ES-I3 (cell line): ENCODE data around the gene MAGI2.

ENCODE experiments used
- H3K36me3 ChIP-seq: 2 replicates; pipeline ENCODE4 v1.6.1; 2013; ENCODE audit warnings: mild to moderate bottlenecking, low read length, control low read depth, moderate library complexity; ENCODE audit not compliant: insufficient read depth
- H3K4me1 ChIP-seq: 2 replicates; pipeline ENCODE4 v1.6.1; 2013; ENCODE audit warnings: mild to moderate bottlenecking, control low read depth, low read length; ENCODE audit not compliant: insufficient read depth
- H3K9ac ChIP-seq: 2 replicates; pipeline ENCODE4 v1.6.1; 2013; ENCODE audit warnings: low read depth, mild to moderate bottlenecking, low read length, moderate library complexity
- H3K9me3 ChIP-seq: 2 replicates; pipeline ENCODE4 v1.6.1; 2013; ENCODE audit warnings: mild to moderate bottlenecking, low read length, moderate library complexity; ENCODE audit not compliant: control insufficient read depth, insufficient read depth

MAGI2 gene

GRCh38 chr7:78673272-78673671 lies 780.2 kb downstream of the MAGI2 start:
- Histone ChIP-seq H3K9me3 (no peaks in the 10 kb centered on the region), H3K9ac (no peak overlapping the region), H3K36me3 (no peaks in the 10 kb centered on the region; the same call in 1 of the 2 replicates), H3K4me1 (no peaks in the 10 kb centered on the region)

GRCh38 chr7:78662939-78663338 lies 790.5 kb downstream of the MAGI2 start:
- Histone ChIP-seq H3K9me3 (no peaks in the 10 kb centered on the region), H3K9ac (no peak overlapping the region), H3K36me3 (no peaks in the 10 kb centered on the region), H3K4me1 (no peaks in the 10 kb centered on the region)

- H3K9ac ChIP-seq: no peak overlapping the region
- H3K36me3 ChIP-seq: no peaks in the 10 kb centered on the region
- peaks cover 8% of the 10 kb centered on the region; the same call in 1 of the 2 replicates for H3K4me1 ChIP-seq
- no peaks in the 10 kb centered on the region for H3K9me3 ChIP-seq
Measured at GRCh38 chr7:78649976-78650375, 803.5 kb downstream of the MAGI2 start.

- H3K36me3 ChIP-seq: no peaks in the 10 kb centered on the region
- no peaks in the 10 kb centered on the region for H3K9me3 ChIP-seq
- H3K9ac ChIP-seq: no peak overlapping the region
- peaks cover 8% of the 10 kb centered on the region; the same call in 1 of the 2 replicates for H3K4me1 ChIP-seq
Measured at GRCh38 chr7:78649236-78649635, 804.2 kb downstream of the MAGI2 start.

DNA sequence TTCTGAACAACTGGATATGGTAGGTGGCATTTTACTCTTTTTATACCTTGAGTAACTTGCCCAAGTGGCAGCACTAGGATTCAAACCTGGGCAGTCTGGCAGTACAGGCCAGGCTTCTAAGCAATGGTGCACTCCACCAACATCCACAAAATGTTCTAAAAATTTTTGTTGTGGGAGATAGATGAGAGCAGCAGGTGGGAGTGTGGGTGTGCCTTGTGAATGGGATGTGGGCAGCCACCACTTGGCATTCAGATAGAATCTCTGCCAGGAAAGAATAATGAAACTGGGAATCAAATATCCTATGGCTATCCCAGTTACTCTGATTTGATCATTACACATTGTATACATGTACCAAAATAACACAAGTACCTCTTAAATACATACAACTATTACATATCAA lies 810.7 kb downstream of the MAGI2 start:
- H3K4me1 ChIP-seq: no peaks in the 10 kb centered on the region

GRCh38 chr7:78638364-78638763 lies 815.1 kb downstream of the MAGI2 start:
- Histone ChIP-seq H3K4me1 (peaks cover 7% of the 10 kb centered on the region; the same call in 1 of the 2 replicates), H3K9me3 (no peaks in the 10 kb centered on the region), H3K9ac (no peak overlapping the region), H3K36me3 (no peaks in the 10 kb centered on the region)

More for the DNA sequence above, 810.7 kb downstream of the MAGI2 start:
- Histone ChIP-seq H3K9me3 (no peaks in the 10 kb centered on the region), H3K36me3 (no peaks in the 10 kb centered on the region), H3K9ac (no peak overlapping the region)

GRCh38 chr7:78636727-78637126 lies 816.7 kb downstream of the MAGI2 start:
- Histone ChIP-seq H3K4me1 (peaks cover 7% of the 10 kb centered on the region; the same call in 1 of the 2 replicates), H3K36me3 (no peaks in the 10 kb centered on the region)

DNA sequence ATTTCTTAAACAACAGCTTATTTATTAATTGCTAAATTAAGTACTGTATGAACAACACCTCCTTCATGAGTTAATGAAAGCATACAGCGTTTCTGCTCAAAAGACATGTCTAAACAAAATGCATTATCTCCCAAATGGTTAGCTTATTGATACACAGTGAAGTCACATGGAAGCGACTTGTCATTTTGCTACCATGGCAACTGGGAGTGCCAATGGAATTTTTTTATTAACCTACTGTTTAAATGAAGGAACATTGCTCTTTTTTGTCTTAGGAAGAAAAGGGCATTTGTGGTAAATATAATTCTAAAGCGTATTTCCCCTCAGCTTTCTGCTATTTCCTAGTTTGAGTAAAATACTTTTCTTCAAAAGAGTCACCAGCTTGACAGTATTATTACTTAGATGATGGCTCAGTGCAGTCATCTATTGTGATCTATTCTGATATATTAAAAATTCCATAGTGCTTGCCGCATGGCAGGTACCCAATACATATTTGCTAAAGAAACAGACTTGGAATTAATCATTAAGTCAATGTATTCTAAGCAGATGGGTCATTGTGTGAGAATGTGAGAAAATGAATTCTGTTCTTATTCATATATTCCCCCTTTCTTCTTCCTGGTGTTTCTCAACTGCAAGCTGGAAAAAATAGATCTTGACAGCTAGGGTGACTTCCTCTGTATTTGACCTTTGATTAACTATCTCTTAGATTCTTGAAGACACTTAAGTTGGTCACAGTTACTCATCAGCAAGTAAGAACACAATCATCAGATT lies 818.3 kb downstream of the MAGI2 start:
- peaks cover 7% of the 10 kb centered on the region; the same call in 1 of the 2 replicates for H3K4me1 ChIP-seq

More at GRCh38 chr7:78636727-78637126, 816.7 kb downstream of the MAGI2 start:
- H3K9ac ChIP-seq: no peak overlapping the region; the same call in 1 of the 2 replicates
- no peaks in the 10 kb centered on the region for H3K9me3 ChIP-seq

GRCh38 chr7:78634093-78634492 lies 819.4 kb downstream of the MAGI2 start:
- Histone ChIP-seq H3K4me1 (peaks cover 7% of the 10 kb centered on the region; the same call in 1 of the 2 replicates), H3K9ac (no peak overlapping the region), H3K9me3 (no peaks in the 10 kb centered on the region), H3K36me3 (no peaks in the 10 kb centered on the region)

More for the DNA sequence above, 818.3 kb downstream of the MAGI2 start:
- H3K9ac ChIP-seq: no peak overlapping the region
- H3K36me3 ChIP-seq: no peaks in the 10 kb centered on the region
- H3K9me3 ChIP-seq: no peaks in the 10 kb centered on the region

- Histone ChIP-seq H3K4me1 (no peaks in the 10 kb centered on the region), H3K9me3 (no peaks in the 10 kb centered on the region), H3K9ac (no peak overlapping the region), H3K36me3 (no peaks in the 10 kb centered on the region)
Measured at GRCh38 chr7:78620920-78621319, 832.5 kb downstream of the MAGI2 start.

GRCh38 chr7:78616539-78616938 lies 836.9 kb downstream of the MAGI2 start:
- H3K9ac ChIP-seq: no peak overlapping the region
- H3K4me1 ChIP-seq: no peaks in the 10 kb centered on the region
- no peaks in the 10 kb centered on the region for H3K9me3 ChIP-seq
- H3K36me3 ChIP-seq: no peaks in the 10 kb centered on the region

- H3K36me3 ChIP-seq: no peaks in the 10 kb centered on the region
- no peaks in the 10 kb centered on the region for H3K4me1 ChIP-seq
- H3K9ac ChIP-seq: no peak overlapping the region
- no peaks in the 10 kb centered on the region for H3K9me3 ChIP-seq
Measured at GRCh38 chr7:78609281-78609680, 844.2 kb downstream of the MAGI2 start.

DNA sequence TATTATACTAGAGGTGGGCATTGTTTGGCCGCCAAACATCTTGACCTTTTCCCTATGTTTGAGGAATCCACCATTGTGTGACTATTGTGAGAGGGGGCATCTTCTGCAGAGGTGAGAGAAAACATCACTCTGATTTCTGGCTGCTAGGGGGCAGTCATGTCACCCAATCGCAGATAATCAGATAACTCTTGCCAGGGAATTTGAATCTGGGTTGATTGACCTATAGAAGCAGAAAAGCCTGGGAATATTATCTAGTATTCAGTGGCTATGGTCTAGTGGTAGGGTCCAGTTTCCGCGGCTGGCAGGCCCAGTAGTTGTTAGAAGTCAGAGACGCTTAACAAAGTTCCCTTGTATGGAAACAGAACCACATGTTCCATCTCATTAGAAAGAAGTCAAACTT lies 846.4 kb downstream of the MAGI2 start:
- H3K9me3 ChIP-seq: no peaks in the 10 kb centered on the region
- H3K4me1 ChIP-seq: no peaks in the 10 kb centered on the region
- H3K36me3 ChIP-seq: no peaks in the 10 kb centered on the region

DNA sequence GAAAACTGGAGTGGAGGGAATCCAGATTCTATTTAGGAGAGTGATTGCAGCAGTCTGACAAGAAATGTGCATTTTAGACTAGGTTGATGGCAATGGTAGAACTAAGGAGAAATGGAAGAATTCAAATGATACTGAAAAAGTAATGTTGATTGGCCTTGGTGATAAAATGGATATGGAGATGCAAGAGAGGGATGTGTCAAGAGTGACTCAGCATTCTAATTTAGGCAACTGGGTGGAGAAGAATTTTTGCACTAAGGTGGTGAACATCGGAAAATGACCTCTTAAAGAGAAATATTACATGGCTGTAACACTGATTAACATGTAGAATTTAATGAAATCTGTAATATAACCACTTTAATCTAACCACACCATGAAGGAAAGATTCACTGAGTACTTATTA lies 848.3 kb downstream of the MAGI2 start:
- H3K9ac ChIP-seq: no peak overlapping the region
- H3K9me3 ChIP-seq: no peaks in the 10 kb centered on the region
- no peaks in the 10 kb centered on the region for H3K4me1 ChIP-seq
- H3K36me3 ChIP-seq: no peaks in the 10 kb centered on the region

More for the DNA sequence above, 846.4 kb downstream of the MAGI2 start:
- H3K9ac ChIP-seq: no peak overlapping the region

DNA sequence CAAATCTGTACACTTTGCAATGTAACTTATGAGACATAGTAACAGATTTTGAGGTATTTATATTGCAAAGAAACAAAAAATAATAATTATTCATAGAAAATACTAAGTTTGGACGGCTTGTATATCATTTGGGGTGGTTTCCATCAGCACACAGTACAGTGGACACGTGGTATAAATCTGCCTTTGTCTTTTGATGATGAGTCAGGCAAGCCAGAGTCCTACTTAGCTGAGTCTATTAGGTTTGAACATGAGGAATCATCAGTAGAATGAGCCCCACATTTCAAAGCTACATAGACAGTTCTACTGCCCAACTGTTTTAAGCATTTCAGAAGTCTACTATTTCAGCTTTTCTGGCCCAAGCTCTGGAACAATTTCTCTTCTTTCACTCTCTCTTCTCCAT lies 851.7 kb downstream of the MAGI2 start:
- no peaks in the 10 kb centered on the region for H3K36me3 ChIP-seq
- H3K9me3 ChIP-seq: no peaks in the 10 kb centered on the region
- H3K9ac ChIP-seq: no peak overlapping the region
- H3K4me1 ChIP-seq: no peaks in the 10 kb centered on the region
